ENCODE measurements around the gene KIAA0319L. TPM values are rescaled to one million over a fixed set of nuclear protein-coding genes. Genes with fewer than 3 reads are reported as not detected.
"Not testable (repeated sequence)": the region's sequence is repeated elsewhere in the genome, so short reads cannot be mapped to it uniquely, and the experiment has no call there.

Gene KIAA0319L
- total RNA-seq, 1 donor from 2014 or later: 50.6 TPM

GRCh38 chr1:35580949-35581388 is 23.8 kb upstream of the KIAA0319L start:
- Histone ChIP-seq H3K27ac (no peak overlapping the region), H3K4me1 (peaks cover 14% of the 10 kb centered on the region), H3K9me3 (no peaks in the 10 kb centered on the region), H3K36me3 (no peaks in the 10 kb centered on the region), H3K4me3 (no peak overlapping the region), H3K27me3 (no peaks in the 10 kb centered on the region)
- TF ChIP-seq POLR2A (IDR thresholded peaks at IDR 0.05) (no peak), CTCF (IDR thresholded peaks at IDR 0.05) (no peak), POLR2AphosphoS5 (IDR thresholded peaks at IDR 0.05; ENCODE audit: insufficient read depth in 1 of 2, low read depth in 1 of 2) (no peak)
- no peak for DNase-seq (ENCODE audit: extremely low spot score in 2 of 2)
- intact Hi-C loops (cut with DNase I): no loop called here

- peak overlapping the region; percentile 43 to 46 for H3K4me3 ChIP-seq
- TF ChIP-seq POLR2A (IDR thresholded peaks at IDR 0.05): no peak
- peak in 1 of 2 donors; percentile 55 for TF ChIP-seq POLR2AphosphoS5 (IDR thresholded peaks at IDR 0.05; ENCODE audit: insufficient read depth in 1 of 2, low read depth in 1 of 2)
- no peak for TF ChIP-seq CTCF (IDR thresholded peaks at IDR 0.05)
- no peaks in the 10 kb centered on the region for H3K9me3 ChIP-seq
- no peak for DNase-seq (ENCODE audit: extremely low spot score in 2 of 2)
- peaks cover 28% of the 10 kb centered on the region for H3K4me1 ChIP-seq
- intact Hi-C loops (cut with DNase I): no loop called here
- H3K27ac ChIP-seq: no peak overlapping the region
- H3K36me3 ChIP-seq: no peaks in the 10 kb centered on the region
- no peaks in the 10 kb centered on the region for H3K27me3 ChIP-seq
These were observed 20.1 kb upstream of the KIAA0319L start for GRCh38 chr1:35577071-35577998.

DNA sequence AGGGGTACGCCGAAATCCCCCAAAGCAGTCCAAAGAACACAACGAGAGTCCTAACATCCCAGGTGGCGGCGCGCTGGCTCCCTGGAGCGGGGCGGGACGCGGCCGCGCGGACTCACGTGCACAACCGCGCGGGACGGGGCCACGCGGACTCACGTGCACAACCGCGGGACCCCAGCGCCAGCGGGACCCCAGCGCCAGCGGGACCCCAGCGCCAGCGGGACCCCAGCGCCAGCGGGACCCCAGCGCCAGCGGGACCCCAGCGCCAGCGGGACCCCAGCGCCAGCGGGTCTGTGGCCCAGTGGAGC is 19.5 kb upstream of the KIAA0319L start:
- intact Hi-C loops (cut with DNase I); H3K36me3 ChIP-seq; H3K27ac ChIP-seq; H3K27me3 ChIP-seq; DNase-seq (ENCODE audit: extremely low spot score in 2 of 2); H3K9me3 ChIP-seq: not testable (repeated sequence)
- Histone ChIP-seq H3K4me3 (peak overlapping the region; percentile 43 to 46), H3K4me1 (peaks cover 28% of the 10 kb centered on the region)

- no peaks in the 10 kb centered on the region for H3K27me3 ChIP-seq
- H3K4me1 ChIP-seq: peaks cover 28% of the 10 kb centered on the region
- intact Hi-C loops (cut with DNase I): no loop called here
- H3K4me3 ChIP-seq: peak overlapping the region; percentile 43 to 46
- H3K27ac ChIP-seq: no peak overlapping the region
- H3K36me3 ChIP-seq: no peaks in the 10 kb centered on the region
- no peak for TF ChIP-seq POLR2A (IDR thresholded peaks at IDR 0.05)
- no peak for TF ChIP-seq CTCF (IDR thresholded peaks at IDR 0.05)
- TF ChIP-seq POLR2AphosphoS5 (IDR thresholded peaks at IDR 0.05; ENCODE audit: insufficient read depth in 1 of 2, low read depth in 1 of 2): no peak
- no peaks in the 10 kb centered on the region for H3K9me3 ChIP-seq
- no peak for DNase-seq (ENCODE audit: extremely low spot score in 2 of 2)
These were observed 19.0 kb upstream of the KIAA0319L start for GRCh38 chr1:35576061-35576765.

- H3K36me3 ChIP-seq: no peaks in the 10 kb centered on the region
- H3K27me3 ChIP-seq: no peaks in the 10 kb centered on the region
- no peak for DNase-seq (ENCODE audit: extremely low spot score in 2 of 2)
- no peak overlapping the region for H3K27ac ChIP-seq
- no peak overlapping the region for H3K4me3 ChIP-seq
- intact Hi-C loops (cut with DNase I): no loop called here
- TF ChIP-seq POLR2AphosphoS5 (IDR thresholded peaks at IDR 0.05; ENCODE audit: insufficient read depth in 1 of 2, low read depth in 1 of 2): no peak
- TF ChIP-seq POLR2A (IDR thresholded peaks at IDR 0.05): no peak
- TF ChIP-seq CTCF (IDR thresholded peaks at IDR 0.05): no peak
- H3K9me3 ChIP-seq: no peaks in the 10 kb centered on the region
- peaks cover 28% of the 10 kb centered on the region for H3K4me1 ChIP-seq
These were observed 18.3 kb upstream of the KIAA0319L start for GRCh38 chr1:35575416-35575958.
